ENCODE results near the gene NCR3LG1.

The NCR3LG1 gene

DNA sequence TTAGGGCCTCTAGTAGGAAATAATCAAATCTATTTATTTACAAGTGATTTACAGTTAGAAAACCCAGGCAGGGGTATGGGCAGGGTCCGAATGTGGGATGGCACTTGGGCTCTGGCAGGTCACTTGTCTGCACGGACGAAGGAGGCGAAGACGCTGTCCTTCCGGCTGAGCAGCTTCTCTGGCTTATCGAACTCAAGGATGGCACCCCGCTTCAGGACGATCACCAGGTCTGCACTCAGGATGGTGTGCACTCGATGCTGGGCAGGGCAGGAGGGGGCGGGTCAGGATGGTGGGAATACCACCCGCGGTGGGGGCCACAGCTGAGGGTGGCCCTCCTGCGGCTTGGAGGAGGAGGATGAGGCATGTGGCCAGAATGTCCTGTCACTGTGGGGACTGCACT is 41.3 kb downstream of the NCR3LG1 start:
- no peak for DNase-seq (ENCODE audit: low read depth in 2 of 2)

DNA sequence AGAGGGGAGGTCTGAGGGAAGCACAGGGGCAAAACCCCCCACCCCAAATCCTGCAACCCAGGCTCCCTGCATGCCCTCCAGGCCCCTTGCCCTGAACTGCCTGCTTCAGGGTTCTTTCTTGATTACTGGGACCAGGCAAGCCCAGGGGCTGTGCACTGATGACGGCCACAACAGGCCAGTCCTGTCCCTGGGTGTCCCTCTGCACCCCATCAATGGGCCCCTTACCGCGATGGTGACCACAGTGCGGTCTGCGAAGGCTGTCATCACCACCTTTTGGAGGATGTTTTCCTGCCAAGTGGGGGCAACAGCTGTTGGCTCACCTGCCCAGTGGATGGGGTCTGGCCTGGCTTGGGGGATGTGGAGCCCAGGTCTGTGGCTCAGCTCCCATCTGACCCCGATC is 41.9 kb downstream of the NCR3LG1 start:
- no peak for DNase-seq (ENCODE audit: low read depth in 2 of 2)

DNA sequence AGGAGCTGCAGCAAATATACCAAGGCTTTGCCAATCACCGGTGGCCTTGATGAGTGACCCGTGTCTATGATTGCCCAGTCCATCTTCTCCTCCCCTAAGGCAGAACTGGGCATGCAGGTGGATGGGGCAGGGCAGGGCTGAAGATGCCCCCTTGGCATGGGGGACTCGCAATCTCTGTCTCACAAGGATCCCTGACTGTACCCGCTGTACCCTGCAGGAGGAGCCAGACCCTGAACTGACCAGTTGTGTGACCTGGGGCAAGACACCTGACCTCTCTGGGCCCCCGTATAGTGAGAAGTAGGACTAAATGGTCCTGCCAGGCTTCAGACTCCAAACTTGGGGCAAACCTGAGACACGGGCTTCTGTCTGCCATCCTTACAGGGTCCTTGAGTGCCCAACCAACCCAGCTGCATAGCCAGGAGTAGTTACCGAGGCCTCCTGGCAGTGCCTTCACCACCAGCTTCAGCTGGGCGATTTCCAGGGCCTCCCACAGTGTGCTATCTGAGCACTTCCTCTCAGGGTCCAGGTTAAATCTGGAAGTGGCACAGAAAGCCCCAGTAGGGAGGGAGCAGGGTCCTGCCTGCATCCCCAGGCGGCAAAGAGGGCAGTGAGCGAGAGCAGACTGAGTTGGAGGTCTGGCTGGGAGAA is 43.3 kb downstream of the NCR3LG1 start:
- no peak for DNase-seq (ENCODE audit: low read depth in 2 of 2)

DNA sequence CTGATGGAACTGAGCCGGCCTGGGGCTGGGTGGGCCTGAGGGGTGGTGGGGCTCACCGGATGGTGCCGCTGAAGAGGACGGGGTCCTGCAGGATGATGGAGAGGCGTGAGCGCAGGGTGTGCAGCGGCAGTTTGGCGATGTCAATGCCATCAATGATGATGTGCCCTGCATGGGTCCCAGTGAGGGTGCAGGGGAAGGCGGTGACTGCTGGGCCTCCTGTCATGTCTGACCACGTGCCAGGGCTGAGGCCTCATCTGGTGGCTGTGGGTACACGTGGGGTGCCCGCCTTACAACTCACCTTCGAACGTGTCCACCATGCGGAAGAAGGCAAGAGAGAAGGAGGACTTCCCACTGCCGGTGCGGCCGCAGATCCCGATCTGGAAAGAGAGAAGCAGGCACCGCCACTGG is 44.0 kb downstream of the NCR3LG1 start:
- no peak for DNase-seq (ENCODE audit: low read depth in 2 of 2)

DNA sequence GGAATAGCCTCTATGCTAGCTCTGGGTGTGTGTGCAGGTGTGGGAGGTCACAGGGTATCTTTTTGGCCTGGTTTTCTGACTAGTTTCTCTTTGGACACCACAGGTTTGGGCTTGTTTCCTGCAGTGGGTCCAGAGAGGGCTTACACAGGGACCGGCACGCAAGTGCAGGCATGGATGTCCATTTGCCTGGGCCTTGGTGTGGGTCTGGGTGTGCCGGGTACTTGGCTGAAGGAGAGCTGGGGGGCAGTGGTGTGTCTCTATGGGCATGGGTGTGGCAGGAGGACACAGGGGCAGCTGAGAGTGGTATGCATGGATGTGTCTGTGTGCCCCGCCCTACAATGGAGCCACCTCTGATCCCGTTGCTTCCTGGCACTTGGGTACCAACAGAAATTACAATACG is 44.4 kb downstream of the NCR3LG1 start:
- no peak for DNase-seq (ENCODE audit: low read depth in 2 of 2)

DNA sequence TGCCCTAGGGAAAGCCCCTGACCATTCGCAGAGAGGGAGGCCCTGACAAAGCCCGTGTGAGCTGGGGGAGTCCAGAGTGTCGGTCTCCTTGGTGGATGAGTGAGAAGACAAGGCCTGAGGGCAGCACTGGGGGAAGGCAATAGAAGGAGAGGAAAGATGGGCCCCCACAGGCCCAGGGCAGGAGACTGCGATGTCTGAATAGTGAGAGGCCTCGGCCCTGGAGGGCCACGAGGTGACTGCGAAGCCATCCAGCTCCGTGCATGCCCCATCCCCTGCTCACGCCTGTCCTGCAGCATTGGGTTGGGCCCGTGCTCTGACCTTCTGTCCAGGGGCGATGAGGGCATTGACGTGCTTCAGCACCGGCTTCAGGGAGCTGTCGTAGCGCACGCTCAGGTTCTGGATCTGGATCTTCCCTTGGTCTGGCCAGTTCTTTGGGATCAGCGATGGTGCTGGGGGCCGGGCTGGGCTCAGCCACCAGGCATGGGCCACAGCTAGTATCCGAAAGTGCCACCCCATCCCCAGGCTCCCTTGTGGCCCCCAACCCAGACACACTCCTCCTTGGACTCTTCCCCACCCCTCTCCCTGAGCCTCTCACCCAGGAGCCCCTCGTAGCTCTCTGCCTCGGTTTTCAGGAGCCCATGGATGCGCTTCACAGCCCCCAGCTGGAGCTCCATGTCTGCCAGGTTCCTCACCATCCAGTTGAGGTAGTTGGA is 45.2 kb downstream of the NCR3LG1 start:
- DNase-seq (ENCODE audit: low read depth in 2 of 2) = no peak

DNA sequence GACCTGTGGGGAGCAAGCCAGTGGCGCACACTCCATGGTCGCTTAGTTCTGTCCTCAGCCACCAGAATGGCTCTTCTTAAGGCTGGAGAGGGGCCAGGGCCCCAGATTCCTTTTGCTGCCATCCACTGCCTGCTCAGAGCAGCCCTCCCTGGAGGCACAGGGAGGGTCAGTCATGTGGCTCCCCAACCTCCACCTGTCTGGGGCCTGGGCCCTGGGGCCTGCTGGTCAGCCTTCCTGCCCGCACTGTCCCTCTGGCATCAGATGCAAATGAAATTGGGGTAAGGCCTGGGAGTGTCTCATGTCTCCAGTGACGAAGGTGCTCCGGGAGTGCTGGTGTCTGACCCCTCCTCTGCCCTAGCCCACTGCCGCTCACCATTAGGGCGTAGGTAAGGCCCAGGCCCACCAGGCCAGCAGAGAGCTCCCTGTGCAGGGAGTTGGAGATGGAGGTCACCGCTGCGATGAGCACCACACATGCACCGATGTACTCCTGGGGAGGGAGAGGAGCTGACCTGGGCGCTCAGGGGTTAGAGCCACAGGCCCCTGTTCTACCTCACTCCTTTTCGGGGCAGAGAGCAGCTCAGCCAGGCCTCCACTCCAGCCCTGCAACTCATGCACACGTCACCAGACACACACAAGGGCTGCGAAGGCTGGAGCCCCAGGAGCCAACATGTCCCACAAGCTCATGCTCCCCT is 45.9 kb downstream of the NCR3LG1 start:
- DNase-seq (ENCODE audit: low read depth in 2 of 2) = no peak

DNA sequence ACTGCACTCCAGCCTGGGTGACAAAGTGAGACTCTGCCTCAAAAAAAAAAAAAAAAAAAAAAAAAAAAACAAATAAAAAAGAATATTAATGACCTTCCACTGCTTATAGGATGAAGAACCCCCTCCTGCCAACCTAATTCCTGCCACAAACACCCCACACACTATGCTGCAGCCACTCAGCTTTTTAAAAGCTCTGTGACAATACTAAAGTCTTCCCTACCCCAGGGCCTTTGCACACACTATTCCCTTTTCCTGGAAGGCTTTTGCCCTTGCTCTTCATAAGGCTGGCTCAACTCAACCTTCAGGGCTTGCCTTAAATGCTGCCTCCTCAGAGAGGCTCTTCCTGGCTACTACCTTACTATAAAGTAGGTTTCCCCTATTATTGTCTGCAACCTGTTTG is 47.6 kb downstream of the NCR3LG1 start:
- DNase-seq (ENCODE audit: low read depth in 2 of 2) = no peak

DNA sequence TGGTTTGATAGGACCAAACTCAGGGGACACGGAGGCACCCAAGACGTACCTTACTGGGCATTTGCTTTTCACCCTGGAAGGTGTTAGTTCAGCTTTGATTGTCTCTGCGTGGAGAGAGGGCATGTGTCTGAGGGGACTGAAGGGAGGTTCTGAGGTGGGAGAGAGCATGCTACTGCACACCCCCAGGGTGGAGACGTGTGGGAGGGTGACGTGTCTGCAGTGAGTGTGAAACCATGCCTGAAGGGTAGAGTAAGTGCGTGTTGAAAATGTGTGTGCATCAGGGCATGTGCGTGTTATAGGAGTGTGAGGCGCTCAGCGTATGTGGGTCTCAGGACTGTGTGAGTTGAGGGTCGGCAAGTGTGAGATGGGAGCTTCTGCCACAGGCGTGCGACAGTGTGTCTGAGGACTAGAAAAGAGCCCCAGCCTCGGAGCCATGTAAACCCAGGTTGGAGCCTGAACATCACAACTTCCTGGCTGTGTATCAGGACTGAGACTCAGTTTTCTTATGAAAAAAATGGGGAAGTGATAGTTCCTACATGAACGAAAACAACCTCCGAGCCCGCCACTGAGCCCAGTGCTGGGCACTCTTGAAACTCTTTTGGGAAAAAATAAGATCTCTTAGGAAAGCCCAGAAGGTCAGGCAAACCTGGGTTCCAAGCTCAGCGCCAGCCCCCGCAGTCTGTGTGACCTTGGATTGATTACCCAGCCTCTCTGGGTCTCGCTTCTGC is 48.6 kb downstream of the NCR3LG1 start:
- no peak for DNase-seq (ENCODE audit: low read depth in 2 of 2)

DNA sequence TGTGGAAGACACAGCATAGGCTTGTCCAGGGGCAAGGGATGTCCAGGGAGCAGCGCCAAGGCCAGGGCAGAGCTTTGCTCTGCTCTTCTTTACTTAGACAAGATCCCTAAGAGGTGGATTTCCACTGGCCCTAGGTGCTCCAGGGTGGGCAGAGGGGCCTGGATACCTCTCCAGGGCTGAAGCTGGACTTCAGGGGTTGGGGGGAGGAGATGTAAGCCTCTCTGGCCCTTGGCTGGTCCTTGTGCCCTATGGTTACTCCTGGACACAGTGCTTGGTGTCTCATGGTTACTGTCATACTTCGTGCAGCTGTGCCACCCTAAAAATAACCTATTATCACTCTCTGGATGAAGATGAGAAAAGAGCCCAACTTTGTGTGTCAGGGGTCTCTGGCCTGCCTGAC is 49.7 kb downstream of the NCR3LG1 start:
- DNase-seq (ENCODE audit: low read depth in 2 of 2) = no peak

DNA sequence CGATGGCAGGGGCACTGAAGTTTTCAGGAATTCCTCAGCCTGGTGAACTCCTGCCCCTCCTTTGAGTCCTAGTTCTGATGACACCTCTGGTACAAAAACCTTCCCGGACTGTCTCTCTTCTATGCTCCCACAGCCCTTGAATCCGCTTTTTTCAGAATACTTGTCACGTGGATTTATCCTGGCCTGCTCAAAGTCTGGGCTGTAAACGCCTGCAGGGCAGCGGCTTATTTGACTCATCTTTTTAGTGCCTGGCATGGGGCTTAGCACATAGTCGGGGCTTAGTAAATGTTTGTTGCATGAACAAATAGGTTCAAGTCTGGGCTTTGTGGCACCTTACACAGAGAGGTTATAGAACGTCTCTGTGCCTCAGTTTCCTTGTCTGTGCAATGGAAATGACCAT is 50.2 kb downstream of the NCR3LG1 start:
- DNase-seq (ENCODE audit: low read depth in 2 of 2) = no peak

DNA sequence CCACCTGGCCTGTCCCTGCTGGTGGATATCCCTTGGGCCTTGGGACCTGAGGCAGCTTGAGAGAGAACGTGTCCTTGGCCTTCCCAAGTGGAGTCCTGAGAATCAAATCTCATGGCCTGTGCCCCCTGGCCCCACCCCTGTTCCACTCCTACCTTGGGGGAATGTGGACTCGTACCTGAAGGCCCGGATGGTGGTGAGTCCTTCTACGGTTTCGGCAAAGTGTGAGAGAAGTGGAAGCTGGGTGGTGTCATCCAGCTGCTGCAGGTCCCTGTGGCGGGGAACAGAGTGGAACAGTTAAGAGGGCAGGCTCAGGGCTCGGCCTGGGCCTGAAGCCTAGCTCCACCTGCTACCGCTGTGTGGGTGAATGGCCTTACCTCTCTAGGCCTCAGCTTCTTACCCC is 50.9 kb downstream of the NCR3LG1 start:
- DNase-seq (ENCODE audit: low read depth in 2 of 2) = no peak

DNA sequence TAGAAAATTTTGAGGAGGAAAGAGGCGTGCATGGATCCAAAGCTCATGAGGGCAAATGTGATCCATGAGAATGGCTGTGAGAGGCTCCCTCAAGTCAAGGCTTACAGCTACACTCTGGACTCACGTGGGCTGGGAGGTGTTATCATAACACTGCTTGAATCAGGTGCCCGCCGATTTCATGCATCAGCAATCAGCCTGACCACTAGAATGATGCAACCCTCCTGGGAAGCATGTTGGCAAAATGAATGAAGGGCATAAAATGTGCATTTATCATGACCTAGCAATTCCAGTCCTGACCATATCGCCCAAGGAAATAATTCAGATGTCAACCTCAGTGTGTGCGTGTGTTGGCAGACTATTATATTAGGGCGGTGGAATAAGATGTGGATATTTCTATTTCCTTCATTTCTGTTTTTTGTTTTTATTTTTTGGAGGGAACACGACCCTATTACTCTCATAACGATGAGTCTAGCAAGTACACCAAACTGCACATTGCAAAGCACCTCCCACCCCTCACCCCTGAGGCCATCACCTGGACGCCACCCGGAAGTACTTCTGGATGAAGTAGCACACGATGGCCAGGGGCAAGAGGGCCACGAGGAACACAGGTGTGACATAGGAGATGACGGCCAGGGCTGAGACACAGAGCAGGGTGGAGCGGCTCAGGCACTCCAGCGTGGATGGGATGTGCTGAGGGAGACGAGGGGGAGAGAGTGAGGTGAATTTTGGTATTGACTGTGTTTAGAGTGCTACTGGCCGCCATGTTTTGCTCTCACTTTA is 52.6 kb downstream of the NCR3LG1 start:
- no peak for DNase-seq (ENCODE audit: low read depth in 2 of 2)

DNA sequence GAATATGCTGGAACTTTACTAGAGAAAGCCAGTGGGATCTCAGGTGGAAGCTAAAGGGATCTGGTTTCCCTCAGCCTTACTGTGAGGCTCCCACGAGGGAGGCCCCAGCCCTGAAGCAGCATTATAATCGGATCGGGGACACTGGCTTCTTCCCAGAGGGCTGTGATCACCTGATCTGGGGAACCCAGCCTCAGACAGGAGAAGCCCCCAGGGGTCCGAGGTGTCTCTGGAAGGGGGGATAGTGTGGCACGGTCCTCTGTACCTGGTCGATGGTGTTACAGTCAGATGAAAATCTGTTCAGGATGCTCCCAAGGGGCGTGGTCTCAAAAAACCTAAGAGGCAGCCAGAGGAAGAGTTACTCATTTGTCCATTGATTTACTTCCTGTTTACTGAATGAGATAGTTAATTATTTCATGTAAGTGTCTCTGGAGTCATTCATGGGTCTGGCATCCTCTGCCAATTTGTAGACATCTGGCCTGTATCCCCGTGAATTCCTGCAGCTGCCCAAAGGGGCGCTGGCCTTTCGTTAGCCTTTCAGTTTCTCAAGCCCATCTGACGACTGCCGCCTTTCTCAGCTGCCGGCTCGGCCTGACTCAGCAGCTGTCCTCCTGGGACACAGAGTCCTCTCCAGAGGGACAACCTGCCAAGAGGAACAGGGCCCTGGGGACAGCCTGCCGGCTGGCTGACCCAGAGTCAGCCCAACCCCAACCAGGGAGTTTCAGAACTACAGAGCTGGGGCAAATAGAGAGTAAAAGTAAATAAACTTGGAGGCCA is 53.8 kb downstream of the NCR3LG1 start:
- DNase-seq (ENCODE audit: low read depth in 2 of 2) = no peak

DNA sequence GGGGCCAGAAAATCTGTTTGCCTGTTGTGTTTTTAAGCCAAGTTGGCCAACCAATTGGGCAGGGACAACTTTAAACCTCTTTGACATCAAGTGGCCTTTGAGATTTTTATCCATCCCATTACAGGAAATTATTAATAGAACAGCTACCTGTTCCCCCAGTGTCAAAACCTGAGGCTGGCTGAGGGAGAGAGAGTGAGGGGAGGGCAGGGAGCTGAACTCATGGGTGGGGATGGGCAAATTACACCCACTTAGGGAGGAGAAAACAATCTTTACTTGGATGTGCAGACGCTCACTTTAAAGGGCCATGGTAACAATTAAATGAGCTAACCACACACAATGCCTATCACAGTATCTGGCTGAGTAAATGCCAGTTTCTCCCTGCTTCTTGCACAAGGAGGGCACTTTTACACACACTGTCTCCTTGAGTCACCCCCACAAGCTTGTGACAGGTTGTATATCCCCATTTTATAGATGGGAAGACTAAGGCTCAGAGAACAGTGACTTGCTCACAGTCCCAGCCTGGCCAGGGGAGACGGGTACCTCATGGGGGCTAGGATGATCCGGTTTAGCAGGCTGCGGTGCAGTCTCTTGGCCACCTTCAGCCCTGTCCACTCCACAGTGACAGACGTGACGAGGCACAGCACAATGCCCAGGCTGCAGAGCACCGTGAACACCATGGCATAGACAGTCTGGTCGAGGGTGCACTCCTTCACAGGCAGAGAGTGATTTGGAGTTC is 54.6 kb downstream of the NCR3LG1 start:
- DNase-seq (ENCODE audit: low read depth in 2 of 2) = no peak

DNA sequence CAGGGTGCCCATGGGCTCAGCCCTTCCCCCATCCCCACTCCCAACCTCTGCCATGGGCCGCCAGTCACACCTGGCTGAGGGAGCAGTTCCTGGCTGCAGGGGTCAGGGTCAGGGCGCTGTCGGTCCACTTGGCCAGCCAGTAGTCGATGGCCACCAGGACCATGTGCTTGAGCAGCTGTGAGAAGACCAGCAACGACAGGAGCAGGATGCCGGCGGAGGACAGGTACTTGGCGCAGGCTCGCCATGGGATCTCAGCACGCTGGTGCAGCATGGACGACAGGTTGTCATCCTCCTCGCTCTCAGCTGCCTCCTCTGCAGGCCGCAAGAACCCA is 55.2 kb downstream of the NCR3LG1 start:
- DNase-seq (ENCODE audit: low read depth in 2 of 2) = no peak

DNA sequence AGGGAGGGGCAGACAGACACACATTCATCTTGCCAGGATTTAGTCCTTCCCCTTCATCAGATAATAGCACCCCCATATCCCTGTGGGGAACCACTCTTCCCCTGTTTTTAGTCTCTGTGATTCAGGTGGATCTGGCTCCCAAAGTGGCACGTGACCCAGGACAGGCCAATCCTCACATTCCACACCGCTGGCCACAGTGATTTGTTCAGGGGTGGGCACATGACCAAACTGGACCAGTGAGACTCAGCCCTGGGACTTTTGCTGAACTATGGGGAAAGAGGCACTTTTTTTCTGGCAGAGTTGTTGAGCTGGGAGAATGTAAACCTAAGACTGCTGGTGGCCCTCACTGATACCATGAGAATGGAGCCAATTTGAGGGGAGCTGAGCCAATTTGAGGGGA is 56.0 kb downstream of the NCR3LG1 start:
- DNase-seq (ENCODE audit: low read depth in 2 of 2) = no peak

DNA sequence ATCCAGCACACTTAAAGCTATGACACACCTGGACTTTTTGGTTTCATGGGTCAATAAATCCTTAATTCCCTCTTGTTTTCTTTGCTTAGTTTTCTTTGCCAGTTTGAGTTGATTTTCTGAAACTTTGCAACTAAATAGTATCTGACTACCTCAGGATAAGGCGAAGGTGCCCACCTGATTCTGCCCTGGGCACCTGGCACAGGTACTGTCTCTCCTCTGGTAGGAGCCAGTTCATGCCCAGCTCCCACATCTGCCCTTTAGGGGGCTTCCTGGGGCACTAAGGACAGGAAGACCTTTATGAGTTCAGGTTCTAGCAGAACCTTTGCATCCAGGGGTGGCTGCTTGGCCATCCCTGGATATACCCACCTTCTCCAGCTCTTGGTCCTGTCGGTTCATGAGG is 56.4 kb downstream of the NCR3LG1 start:
- no peak for DNase-seq (ENCODE audit: low read depth in 2 of 2)

DNA sequence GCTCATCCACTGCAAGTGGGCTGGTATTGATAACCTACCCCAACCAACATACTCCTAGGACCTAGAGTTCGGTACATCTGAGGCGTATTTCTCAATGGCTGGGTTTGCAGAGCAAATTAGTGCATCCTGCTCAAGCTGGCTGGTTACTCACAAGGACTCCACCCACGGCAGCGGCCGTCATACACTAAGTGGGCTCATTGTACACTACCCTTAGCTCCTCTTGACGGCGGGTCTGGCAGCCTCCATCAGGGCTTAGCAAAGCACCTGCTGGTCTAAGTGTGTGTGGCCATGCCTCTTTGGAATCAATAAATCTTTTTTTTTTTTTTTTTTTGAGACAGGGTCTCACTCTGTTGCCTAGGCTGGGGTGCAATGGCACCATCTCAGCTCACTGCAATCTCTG is 57.0 kb downstream of the NCR3LG1 start:
- DNase-seq (ENCODE audit: low read depth in 2 of 2) = no peak

DNA sequence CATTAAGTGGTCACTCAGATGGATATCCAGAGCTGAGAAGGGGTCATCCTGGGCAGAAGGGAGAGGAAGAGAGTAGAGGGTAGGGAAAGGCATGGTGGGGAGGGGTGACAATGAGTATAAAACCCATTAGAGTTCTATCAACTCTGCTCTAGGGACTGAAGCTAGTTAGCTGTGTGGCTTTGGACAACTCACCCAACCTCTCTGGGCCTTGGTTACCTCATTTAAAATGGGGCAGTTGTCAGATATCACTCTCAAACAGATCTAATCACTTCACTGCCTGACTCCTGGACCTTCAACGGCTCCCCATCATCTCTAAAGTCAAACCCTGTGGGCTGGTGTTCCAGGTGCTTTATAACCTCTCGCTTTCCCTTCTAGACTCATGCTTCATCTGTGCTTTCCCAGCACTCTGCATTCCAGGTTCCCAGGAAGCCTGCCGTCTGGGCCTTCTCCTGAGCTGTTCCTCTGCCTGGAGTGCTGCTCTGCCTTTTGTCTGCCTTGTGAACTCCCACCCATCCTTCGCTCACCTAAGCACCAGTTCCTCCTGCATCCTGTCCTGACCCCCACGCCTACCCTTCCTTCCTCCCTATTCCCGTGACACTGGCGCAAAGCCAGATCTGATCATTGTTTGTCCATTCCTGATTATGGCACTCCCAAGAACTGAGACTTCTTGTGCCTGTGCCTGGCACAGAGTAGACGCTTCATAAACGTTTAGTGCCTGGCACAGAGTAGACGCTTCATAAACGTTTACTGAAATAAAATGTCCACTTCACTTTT is 59.2 kb downstream of the NCR3LG1 start:
- DNase-seq (ENCODE audit: low read depth in 2 of 2) = no peak

Data from stimulated activated CD4-positive, alpha-beta T cell treated with anti-CD3 and anti-CD28 coated beads, Interleukin-1b, Interleukin-23, amount 100 ng/mL, for 1 hour (primary cell).